ENCODE results near the gene FAM89B. TPM values are rescaled to one million over a fixed set of nuclear protein-coding genes. Genes with fewer than 3 reads are reported as not detected.
"Not testable (repeated sequence)": the region's sequence is repeated elsewhere in the genome, so short reads cannot be mapped to it uniquely, and the experiment has no call there.

FAM89B gene
- total RNA-seq, 6 experiments from 2014 or later: 40.9 to 52.8 (median 43.7) TPM

GRCh38 chr11:65560555-65561418, 11.6 kb upstream of the FAM89B start:
- H3K4me3 Mint-ChIP-seq: peak overlapping the region; percentile 57
- peaks cover 2% of the 10 kb centered on the region; the same call in 1 of the 2 replicates for H3K27me3 Mint-ChIP-seq (ENCODE audit: insufficient read depth)
- H3K36me3 Mint-ChIP-seq (ENCODE audit: low read depth): peaks cover 4% of the 10 kb centered on the region; the same call in 1 of the 2 replicates
- H3K9me3 Mint-ChIP-seq: no peaks in the 10 kb centered on the region
- TF ChIP-seq CTCF (IDR thresholded peaks at IDR 0.05): no peak
- peak overlapping the region; percentile 90 for H3K27ac Mint-ChIP-seq
- no peak for DNase-seq
- H3K4me1 Mint-ChIP-seq (ENCODE audit: low read depth): peaks cover 55% of the 10 kb centered on the region

GRCh38 chr11:65562020-65562419, 10.3 kb upstream of the FAM89B start:
- H3K4me3 Mint-ChIP-seq: no peak overlapping the region
- no peak for TF ChIP-seq CTCF (IDR thresholded peaks at IDR 0.05)
- no peak for DNase-seq
- H3K27ac Mint-ChIP-seq: no peak overlapping the region
- no peaks in the 10 kb centered on the region for H3K36me3 Mint-ChIP-seq (ENCODE audit: low read depth)
- peaks cover 3% of the 10 kb centered on the region; the same call in 1 of the 2 replicates for H3K27me3 Mint-ChIP-seq (ENCODE audit: insufficient read depth)
- no peaks in the 10 kb centered on the region for H3K9me3 Mint-ChIP-seq
- peaks cover 52% of the 10 kb centered on the region for H3K4me1 Mint-ChIP-seq (ENCODE audit: low read depth)

GRCh38 chr11:65562788-65563187, 9.6 kb upstream of the FAM89B start:
- no peaks in the 10 kb centered on the region for H3K9me3 Mint-ChIP-seq
- H3K4me3 Mint-ChIP-seq: no peak overlapping the region
- no peaks in the 10 kb centered on the region for H3K36me3 Mint-ChIP-seq (ENCODE audit: low read depth)
- DNase-seq: no peak
- H3K27ac Mint-ChIP-seq: no peak overlapping the region
- peaks cover 46% of the 10 kb centered on the region for H3K4me1 Mint-ChIP-seq (ENCODE audit: low read depth)
- no peak for TF ChIP-seq CTCF (IDR thresholded peaks at IDR 0.05)
- H3K27me3 Mint-ChIP-seq (ENCODE audit: insufficient read depth): peaks cover 3% of the 10 kb centered on the region; the same call in 1 of the 2 replicates

- Mint-ChIP-seq H3K27me3 (ENCODE audit: insufficient read depth) (peaks cover 3% of the 10 kb centered on the region; the same call in 1 of the 2 replicates), H3K36me3 (ENCODE audit: low read depth) (peaks cover 4% of the 10 kb centered on the region; the same call in 1 of the 2 replicates), H3K4me3 (no peak overlapping the region), H3K9me3 (no peaks in the 10 kb centered on the region), H3K27ac (no peak overlapping the region), H3K4me1 (ENCODE audit: low read depth) (peaks cover 55% of the 10 kb centered on the region)
- no peak for DNase-seq
- TF ChIP-seq CTCF (IDR thresholded peaks at IDR 0.05): no peak
These were observed 8.7 kb upstream of the FAM89B start for GRCh38 chr11:65563601-65564000.

- H3K9me3 Mint-ChIP-seq; H3K27ac Mint-ChIP-seq; DNase-seq; H3K27me3 Mint-ChIP-seq (ENCODE audit: insufficient read depth); H3K4me3 Mint-ChIP-seq; H3K36me3 Mint-ChIP-seq (ENCODE audit: low read depth): not testable (repeated sequence)
- H3K4me1 Mint-ChIP-seq (ENCODE audit: low read depth): peaks cover 53% of the 10 kb centered on the region
These were observed 7.3 kb upstream of the FAM89B start for GRCh38 chr11:65564879-65565559.
